ENCODE measurements around the gene IARS1. TPM values are rescaled to one million over a fixed set of nuclear protein-coding genes. Genes with fewer than 3 reads are reported as not detected.

Gene IARS1
- total and polyA plus RNA-seq, 2 of the 13 experiments (the other 11 are each of a cell fraction or from before 2014, with no cell fraction given): 55.9 to 185 TPM

DNA sequence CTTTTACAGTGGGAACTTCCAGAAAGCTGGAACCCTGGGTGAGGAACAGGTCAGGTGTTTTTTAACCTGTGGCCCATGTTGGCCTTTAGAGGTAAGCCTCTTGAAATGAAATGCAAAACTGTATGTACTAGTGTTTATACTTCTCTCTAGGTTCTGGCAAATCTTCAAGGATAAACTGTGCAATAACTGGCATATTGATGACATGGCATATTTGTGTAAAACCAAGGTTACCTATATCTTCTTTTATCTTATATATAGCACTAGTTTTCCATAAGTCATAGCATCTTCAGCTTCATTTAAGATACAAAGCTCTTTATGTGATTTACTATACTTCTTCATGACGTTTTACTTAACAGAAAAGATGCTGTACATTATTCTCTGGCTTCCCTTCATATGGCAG is 7.4 kb upstream of the IARS1 start:
- Histone ChIP-seq H2AFZ (ENCODE audit: low read length) (no peak overlapping the region), H3K9ac (ENCODE audit: insufficient read depth, low read depth, low read length) (no peak overlapping the region), H3K36me3 (replicated peaks in 1 of 2; ENCODE audit: control insufficient read depth in 1 of 2, insufficient read depth in 2 of 2, low read length in 2 of 2) (peaks cover 12 to 70% of the 10 kb centered on the region in 2 experiments), H4K20me1 (ENCODE audit: insufficient read depth, low read length) (no peaks in the 10 kb centered on the region), H3K27me3 (ENCODE audit: control insufficient read depth in 1 of 2, insufficient read depth in 2 of 2, low read length in 2 of 2) (no peaks in the 10 kb centered on the region), H3K4me1 (ENCODE audit: insufficient read depth, low read length) (no peaks in the 10 kb centered on the region), H3K27ac (ENCODE audit: extremely low read length, insufficient read depth, low read length) (no peak overlapping the region), H3K4me3 (replicated peaks in 1 of 3; ENCODE audit: insufficient read depth in 1 of 3, low read depth in 2 of 3, low read length in 3 of 3) (no peak overlapping the region), H3K4me2 (ENCODE audit: low read depth, low read length) (no peak overlapping the region), H3K9me3 (ENCODE audit: low read length) (no peaks in the 10 kb centered on the region), H3K79me2 (ENCODE audit: insufficient read depth, low read length) (no peaks in the 10 kb centered on the region)
- no peak for FAIRE-seq
- CTCF ChIA-PET (ENCODE audit: low intra/inter-chr PET ratio, low total read pairs): no interaction called here
- no peak for DNase-seq (ENCODE audit: low spot score)
- ATAC-seq: no peak
- TF ChIP-seq ZSCAN25 (CRISPR knock-in tag; IDR thresholded peaks at IDR 0.05) (no peak), MAFK (conservative IDR thresholded peaks at IDR 0.05 in 1 of 2, IDR thresholded peaks at IDR 0.05 in 1 of 2; ENCODE audit: low read length in 2 of 2) (peak; percentile 93 to 96), MAFF (IDR thresholded peaks at IDR 0.05; ENCODE audit: low read depth, low read length) (peak; percentile 94), RXRA (CRISPR knock-in tag; IDR thresholded peaks at IDR 0.05) (no peak)
- BruUV-seq (replicated peaks): no TSS peak
- 83% methylated on average over 1 of the region's 1 CpG for WGBS (ENCODE audit: low lambda C conversion rate)
- intact Hi-C loops (cut with micrococcal nuclease; ENCODE audit: unreplicated experiment) (no loop called here), in situ Hi-C loops (cut with HindIII; ENCODE audit: extremely low pct_ligation_motif_present, low pct_unique_long_range_greater_than_20kb) (no loop called here)
- POLR2A ChIA-PET: no interaction called here

DNA sequence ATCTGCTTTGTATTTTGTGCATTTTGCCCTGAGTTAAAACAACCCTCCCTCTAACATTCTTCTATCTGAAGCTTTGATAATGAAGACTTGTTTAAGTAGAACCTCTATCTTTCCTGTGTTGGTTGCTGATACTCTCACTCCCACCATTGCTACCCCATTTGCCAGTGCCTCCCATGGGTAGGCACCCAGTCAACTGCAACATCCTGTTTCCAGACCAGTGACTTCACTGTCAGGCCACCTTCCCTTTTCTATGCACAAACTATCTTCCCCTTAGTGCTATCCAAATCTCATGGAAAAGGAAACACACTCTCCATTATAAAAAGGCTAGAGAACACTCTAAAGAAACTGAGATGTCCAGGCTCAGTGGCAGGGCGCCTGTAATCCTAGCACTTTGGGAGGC is 5.6 kb upstream of the IARS1 start:
- H3K9ac ChIP-seq (ENCODE audit: insufficient read depth, low read depth, low read length): no peak overlapping the region
- no TSS peak for BruUV-seq (replicated peaks)
- H3K79me2 ChIP-seq (ENCODE audit: insufficient read depth, low read length): no peaks in the 10 kb centered on the region
- WGBS (ENCODE audit: low lambda C conversion rate): 93% methylated on average over 1 of the region's 1 CpG
- intact Hi-C loops (cut with micrococcal nuclease; ENCODE audit: unreplicated experiment) (no loop called here), in situ Hi-C loops (cut with HindIII; ENCODE audit: extremely low pct_ligation_motif_present, low pct_unique_long_range_greater_than_20kb) (no loop called here)
- no peak overlapping the region for H3K4me3 ChIP-seq (replicated peaks in 1 of 3; ENCODE audit: insufficient read depth in 1 of 3, low read depth in 2 of 3, low read length in 3 of 3)
- no peaks in the 10 kb centered on the region for H3K27me3 ChIP-seq (ENCODE audit: control insufficient read depth in 1 of 2, insufficient read depth in 2 of 2, low read length in 2 of 2)
- peaks cover 13% of the 10 kb centered on the region for H3K4me1 ChIP-seq (ENCODE audit: insufficient read depth, low read length)
- H3K9me3 ChIP-seq (ENCODE audit: low read length): no peaks in the 10 kb centered on the region
- H2AFZ ChIP-seq (ENCODE audit: low read length): no peak overlapping the region
- H3K36me3 ChIP-seq (replicated peaks in 1 of 2; ENCODE audit: control insufficient read depth in 1 of 2, insufficient read depth in 2 of 2, low read length in 2 of 2): peaks cover 12 to 53% of the 10 kb centered on the region in 2 experiments
- DNase-seq (ENCODE audit: low spot score) (no peak), FAIRE-seq (no peak), ATAC-seq (no peak)
- H4K20me1 ChIP-seq (ENCODE audit: insufficient read depth, low read length): no peaks in the 10 kb centered on the region
- POLR2A ChIA-PET: no interaction called here
- no peak overlapping the region for H3K27ac ChIP-seq (ENCODE audit: extremely low read length, insufficient read depth, low read length)
- H3K4me2 ChIP-seq (ENCODE audit: low read depth, low read length): no peak overlapping the region
- CTCF ChIA-PET (ENCODE audit: low intra/inter-chr PET ratio, low total read pairs): no interaction called here
- TF ChIP-seq ZKSCAN5 (CRISPR knock-in tag; IDR thresholded peaks at IDR 0.05): no peak
- TF ChIP-seq, protein P1, sequence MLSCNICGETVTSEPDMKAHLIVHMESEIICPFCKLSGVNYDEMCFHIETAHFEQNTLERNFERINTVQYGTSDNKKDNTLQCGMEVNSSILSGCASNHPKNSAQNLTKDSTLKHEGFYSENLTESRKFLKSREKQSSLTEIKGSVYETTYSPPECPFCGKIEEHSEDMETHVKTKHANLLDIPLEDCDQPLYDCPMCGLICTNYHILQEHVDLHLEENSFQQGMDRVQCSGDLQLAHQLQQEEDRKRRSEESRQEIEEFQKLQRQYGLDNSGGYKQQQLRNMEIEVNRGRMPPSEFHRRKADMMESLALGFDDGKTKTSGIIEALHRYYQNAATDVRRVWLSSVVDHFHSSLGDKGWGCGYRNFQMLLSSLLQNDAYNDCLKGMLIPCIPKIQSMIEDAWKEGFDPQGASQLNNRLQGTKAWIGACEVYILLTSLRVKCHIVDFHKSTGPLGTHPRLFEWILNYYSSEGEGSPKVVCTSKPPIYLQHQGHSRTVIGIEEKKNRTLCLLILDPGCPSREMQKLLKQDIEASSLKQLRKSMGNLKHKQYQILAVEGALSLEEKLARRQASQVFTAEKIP (CRISPR knock-in tag; IDR thresholded peaks at IDR 0.05; ENCODE audit: borderline replicate concordance): no peak
- TF ChIP-seq ZNF891 (CRISPR knock-in tag; IDR thresholded peaks at IDR 0.05): no peak
- TF ChIP-seq MAF1 (CRISPR knock-in tag; IDR thresholded peaks at IDR 0.05; ENCODE audit: borderline replicate concordance): no peak
- no peak for TF ChIP-seq NCOA5 (CRISPR knock-in tag; IDR thresholded peaks at IDR 0.05)
- no peak for TF ChIP-seq ZNF333 (CRISPR knock-in tag; IDR thresholded peaks at IDR 0.05; ENCODE audit: borderline replicate concordance)
- no peak for TF ChIP-seq CHD2 (IDR thresholded peaks at IDR 0.05; ENCODE audit: low read depth, low read length)
- TF ChIP-seq AGO2 (optimal IDR thresholded peaks at IDR 0.05; ENCODE audit: low read depth, low read length): no peak
- TF ChIP-seq NBN (conservative IDR thresholded peaks at IDR 0.05): no peak
- no peak for TF ChIP-seq KLF9 (CRISPR knock-in tag; IDR thresholded peaks at IDR 0.05; ENCODE audit: low read depth)
- no peak for TF ChIP-seq HNRNPH1 (optimal IDR thresholded peaks at IDR 0.05; ENCODE audit: low read depth, low read length)
- no peak for TF ChIP-seq HOXD1 (CRISPR knock-in tag; IDR thresholded peaks at IDR 0.05)
- TF ChIP-seq ZNF234 (CRISPR knock-in tag; conservative IDR thresholded peaks at IDR 0.05): no peak
